CD8-positive, alpha-beta memory T cell (primary cell): Measurements from ENCODE around the gene CHPF. TPM values are rescaled to one million over a fixed set of nuclear protein-coding genes. Genes with fewer than 3 reads are reported as not detected.

ENCODE experiments used
- CTCF ChIA-PET: fragments of 350-600 bp; sonication (Branson Sonifier 250); formaldehyde crosslinking; loops from one replicate; lab custom pipeline; 2021; ENCODE audit warnings: antibody characterized with exemption; lab: Charles Lee
- POLR2A ChIA-PET: fragments of 350-600 bp; sonication (Branson Sonifier 250); formaldehyde crosslinking; loops from one replicate; lab custom pipeline; 2021; ENCODE audit warnings: antibody characterized with exemption; lab: Charles Lee
- DNase-seq, 5 donors: peaks; one replicate each; pipeline versions ENCODE4 v3.0.0 to v3.0.0-alpha.2; 2020 to 2022; ENCODE audit warnings: mixed read lengths in 1 of 5
- H3K27ac ChIP-seq: one replicate; pipeline ENCODE4 v1.7.0; 2013; ENCODE audit warnings: low read depth, mild to moderate bottlenecking, low read length, moderate library complexity
- H3K27me3 ChIP-seq: 2 replicates; pipeline ENCODE4 v1.7.0; 2013; ENCODE audit warnings: low read length, mild to moderate bottlenecking; ENCODE audit not compliant: insufficient read depth, poor library complexity, severe bottlenecking
- H3K36me3 ChIP-seq: 2 replicates; pipeline ENCODE4 v1.7.0; 2013; ENCODE audit warnings: mild to moderate bottlenecking, low read length, moderate library complexity; ENCODE audit not compliant: insufficient read depth
- H3K4me1 ChIP-seq: 2 replicates; pipeline ENCODE4 v1.7.0; 2013; ENCODE audit warnings: mild to moderate bottlenecking, low read length, moderate library complexity; ENCODE audit not compliant: insufficient read depth
- H3K4me3 ChIP-seq: 2 replicates; pipeline ENCODE4 v1.7.0; 2013; ENCODE audit warnings: mild to moderate bottlenecking, low read length
- H3K9me3 ChIP-seq: 2 replicates; pipeline ENCODE4 v1.7.0; 2013; ENCODE audit warnings: mild to moderate bottlenecking, low read length
- H3K27ac Mint-ChIP-seq, 8 donors: one replicate each; pipeline ENCODE4 v1.8.0; 2020 to 2021; ENCODE audit warnings: mixed read lengths in 8 of 8, mild to moderate bottlenecking in 6 of 8, inconsistent platforms in 3 of 8, moderate library complexity in 3 of 8
- H3K27me3 Mint-ChIP-seq, 2 donors: one replicate each; pipeline ENCODE4 v1.8.0; 2020 to 2021; ENCODE audit warnings: mixed read lengths in 2 of 2, mild to moderate bottlenecking in 1 of 2, moderate library complexity in 1 of 2
- H3K36me3 Mint-ChIP-seq, 3 donors: one replicate each; pipeline ENCODE4 v1.8.0; 2020 to 2021; ENCODE audit warnings: mixed read lengths in 3 of 3, inconsistent platforms in 1 of 3, mild to moderate bottlenecking in 1 of 3
- H3K4me1 Mint-ChIP-seq, 3 donors: one replicate each; pipeline ENCODE4 v1.8.0; 2020 to 2021; ENCODE audit warnings: mixed read lengths in 3 of 3, inconsistent platforms in 1 of 3, mild to moderate bottlenecking in 1 of 3
- H3K4me3 Mint-ChIP-seq, 7 donors: one replicate each; pipeline ENCODE4 v1.8.0; 2020 to 2021; ENCODE audit warnings: mixed read lengths in 7 of 7, mild to moderate bottlenecking in 6 of 7, moderate library complexity in 4 of 7, inconsistent platforms in 2 of 7
- H3K9me3 Mint-ChIP-seq, 5 donors: one replicate each; pipeline ENCODE4 v1.8.0; 2020 to 2022; ENCODE audit warnings: mixed read lengths in 5 of 5, mild to moderate bottlenecking in 3 of 5, moderate library complexity in 2 of 5, inconsistent platforms in 1 of 5
- polyA plus RNA-seq: library from polyadenylated mRNA; unstranded; fragments of 300-500 nt; fragmentation: Illumina TruSeq; gene quantifications from one replicate; pipeline ENCODE4 v1.2.3, GENCODE V29; 2021
- total RNA-seq, 2 experiments: library from RNA; stranded (reverse); gene quantifications; one replicate each; pipeline ENCODE4 v1.2.3, GENCODE V29; 2021

The CHPF gene
- total and polyA plus RNA-seq, 3 experiments from 2014 or later, result 8.7 to 36.5 (median 32.9) TPM

DNA sequence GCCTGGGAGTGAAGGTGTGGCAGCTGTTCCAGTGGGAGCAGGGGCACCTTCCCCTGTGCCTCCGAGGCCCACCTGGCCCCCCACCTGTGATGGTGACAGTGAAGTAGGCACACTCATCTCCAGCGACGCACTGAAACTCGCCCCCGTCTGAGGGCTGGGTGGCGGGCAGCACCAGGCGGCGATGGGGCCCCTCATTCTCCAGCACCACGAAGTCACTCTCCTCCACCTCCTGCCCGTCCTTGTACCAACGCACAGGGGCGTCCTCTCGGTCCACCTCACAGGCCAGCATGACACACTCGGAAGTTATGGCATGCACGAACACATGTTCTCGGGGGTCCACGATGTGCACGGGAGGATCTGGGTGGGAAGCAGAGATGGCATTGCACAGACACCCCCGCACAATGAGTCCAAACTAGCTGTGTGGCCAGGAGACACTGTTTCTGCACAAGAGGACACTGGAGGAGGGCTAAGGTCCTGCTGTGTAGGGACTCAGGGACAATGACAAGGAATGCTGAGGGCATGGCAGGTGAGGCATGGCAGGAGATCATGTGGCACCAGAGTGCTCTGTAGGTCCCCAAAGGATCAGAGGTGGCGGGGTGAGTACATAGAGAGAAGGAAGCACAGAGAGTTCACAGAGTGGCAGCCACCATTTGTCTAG lies 19.8 kb upstream of the CHPF start:
- ChIA-PET CTCF (interaction anchor here (1.4 to 3.9 kb wide), 3 partner anchors 20 to 38 kb away, joined by 3 to 12 read pairs (median 4); partner anchors contain the start of genes CHPF and TMEM198), POLR2A (no interaction called here)
- no peak for DNase-seq
- no peak overlapping the region for H3K4me3 Mint-ChIP-seq
- peaks cover 17 to 59% of the 10 kb centered on the region in 2 donors for H3K27me3 Mint-ChIP-seq
- no peaks in the 10 kb centered on the region for H3K36me3 Mint-ChIP-seq
- H3K4me1 Mint-ChIP-seq, result no peaks in the 10 kb centered on the region
- no peaks in the 10 kb centered on the region for H3K27me3 ChIP-seq
- H3K4me3 ChIP-seq, result no peak overlapping the region
- H3K4me1 ChIP-seq, result no peaks in the 10 kb centered on the region
- H3K9me3 ChIP-seq, result no peaks in the 10 kb centered on the region
- H3K27ac Mint-ChIP-seq, result no peak overlapping the region
- H3K27ac ChIP-seq, result no peak overlapping the region
- H3K36me3 ChIP-seq, result no peaks in the 10 kb centered on the region
- H3K9me3 Mint-ChIP-seq, result peaks cover 0 to 4% (median 0%) of the 10 kb centered on the region in 5 donors

DNA sequence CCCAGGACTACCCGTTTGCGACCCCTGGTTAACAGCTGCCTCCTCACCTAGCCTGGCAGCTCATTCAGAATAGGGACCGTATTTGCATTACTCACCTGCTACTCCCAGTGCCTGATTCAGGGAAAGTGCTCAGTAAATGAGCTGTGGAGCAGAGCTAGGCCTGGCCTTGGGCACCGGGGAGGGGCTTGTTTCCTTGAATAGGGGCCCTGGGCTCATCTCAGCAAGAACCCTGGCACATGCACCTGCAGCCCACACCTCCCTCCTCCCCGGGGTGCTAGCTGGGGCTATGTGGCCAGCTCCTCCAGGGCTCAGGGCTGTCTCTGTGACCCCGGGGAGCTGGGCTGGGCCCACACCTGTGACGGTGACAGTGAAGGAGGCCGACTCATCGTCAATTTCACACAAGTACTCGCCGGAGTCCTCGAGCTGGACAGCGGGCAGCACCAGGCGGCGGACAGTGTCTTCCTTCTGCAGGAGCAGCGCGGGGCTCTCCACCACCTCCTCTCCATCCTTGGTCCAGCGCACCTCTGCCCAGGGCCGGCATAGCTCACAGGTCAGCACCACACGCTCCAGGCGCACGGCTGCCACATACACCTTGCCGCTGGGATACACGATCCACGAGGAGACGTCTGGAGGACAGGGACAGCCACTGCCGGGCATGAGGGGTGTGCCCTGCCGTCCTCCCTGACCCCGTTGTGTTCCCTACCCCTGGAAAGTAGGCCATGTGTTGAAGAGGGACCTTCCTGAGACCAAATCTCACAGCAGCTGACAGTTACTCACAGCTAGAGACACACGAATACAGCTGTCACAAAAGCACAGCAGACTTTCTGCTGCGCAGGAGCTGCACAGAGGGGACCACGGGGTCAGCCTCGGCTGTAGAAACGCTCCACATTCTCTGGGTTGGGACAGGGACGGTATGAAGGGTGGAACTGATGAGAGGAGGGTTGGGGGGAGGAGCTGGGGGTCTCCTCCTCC lies 18.7 kb upstream of the CHPF start:
- no peaks in the 10 kb centered on the region for H3K27me3 ChIP-seq
- CTCF ChIA-PET, result interaction anchor here (1.4 to 3.9 kb wide), 6 partner anchors 9 to 80 kb away, joined by 3 to 13 read pairs (median 10); partner anchors contain the start of genes CHPF, OBSL1 and TMEM198
- no peaks in the 10 kb centered on the region for H3K4me1 Mint-ChIP-seq
- no peak overlapping the region for H3K4me3 Mint-ChIP-seq
- no peaks in the 10 kb centered on the region for H3K36me3 Mint-ChIP-seq
- H3K9me3 Mint-ChIP-seq, result peaks cover 0 to 4% (median 0%) of the 10 kb centered on the region in 5 donors
- H3K4me1 ChIP-seq, result no peaks in the 10 kb centered on the region
- no peaks in the 10 kb centered on the region for H3K36me3 ChIP-seq
- POLR2A ChIA-PET, result no interaction called here
- H3K9me3 ChIP-seq, result no peaks in the 10 kb centered on the region
- no peak overlapping the region for H3K4me3 ChIP-seq
- peaks cover 17 to 56% of the 10 kb centered on the region in 2 donors for H3K27me3 Mint-ChIP-seq
- H3K27ac Mint-ChIP-seq, result no peak overlapping the region
- H3K27ac ChIP-seq, result no peak overlapping the region
- peak in 1 of 5 donors; percentile 38 for DNase-seq

DNA sequence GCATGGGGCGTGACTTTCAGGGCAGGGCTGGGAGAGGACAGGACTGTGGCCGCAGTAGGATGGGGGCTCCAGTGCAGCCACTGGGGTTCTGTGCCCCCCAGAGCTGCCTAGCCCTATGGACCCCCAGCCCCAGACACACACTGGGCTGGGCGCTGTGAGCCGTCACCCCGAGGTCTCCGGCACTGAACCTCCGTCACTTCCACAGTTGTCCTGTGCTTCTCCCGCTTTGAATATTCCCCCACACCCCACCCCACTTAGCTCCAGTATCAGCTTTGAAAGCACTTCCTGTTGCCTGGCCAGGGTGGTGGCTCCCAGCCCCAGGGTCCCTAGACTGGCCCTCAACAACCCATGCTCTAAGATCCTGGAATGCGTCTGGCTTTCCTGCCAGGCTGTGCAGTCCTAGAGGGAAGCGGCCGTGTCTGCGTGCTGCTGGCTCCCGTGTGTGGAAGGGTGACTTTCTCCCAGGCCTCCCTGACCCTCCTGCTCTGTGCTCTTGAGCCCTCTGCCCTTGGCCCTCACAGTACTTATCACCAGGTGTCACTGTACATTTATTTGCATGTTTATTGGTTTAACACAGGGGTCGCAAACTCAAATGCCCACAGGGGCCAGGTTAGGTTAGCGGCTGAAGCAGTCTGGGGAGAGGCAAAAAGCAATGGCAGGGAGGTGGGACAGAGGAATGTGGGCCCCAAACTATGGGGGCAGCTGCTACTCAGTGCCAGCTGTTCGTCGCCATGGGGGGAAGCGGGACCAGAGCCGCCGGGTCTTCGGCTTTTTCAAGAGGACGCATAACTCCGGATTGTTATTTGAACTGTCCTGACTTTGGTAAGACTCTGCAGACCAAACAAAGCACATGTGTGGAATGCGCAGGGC lies 17.8 kb upstream of the CHPF start:
- Histone ChIP-seq H3K36me3 (no peaks in the 10 kb centered on the region), H3K4me3 (no peak overlapping the region), H3K4me1 (no peaks in the 10 kb centered on the region), H3K27me3 (no peaks in the 10 kb centered on the region), H3K27ac (no peak overlapping the region), H3K9me3 (no peaks in the 10 kb centered on the region)
- DNase-seq, result peak in 1 of 5 donors; percentile 40
- no peak overlapping the region for H3K27ac Mint-ChIP-seq
- H3K27me3 Mint-ChIP-seq, result peaks cover 14 to 56% of the 10 kb centered on the region in 2 donors
- H3K4me3 Mint-ChIP-seq, result no peak overlapping the region
- H3K36me3 Mint-ChIP-seq, result no peaks in the 10 kb centered on the region
- H3K9me3 Mint-ChIP-seq, result peaks cover 0 to 2% (median 0%) of the 10 kb centered on the region in 5 donors
- POLR2A ChIA-PET, result no interaction called here
- CTCF ChIA-PET, result interaction anchor here (0.9 to 3.9 kb wide), 7 partner anchors 9 to 81 kb away, joined by 3 to 13 read pairs (median 12); partner anchors contain the start of genes CHPF, OBSL1 and TMEM198
- H3K4me1 Mint-ChIP-seq, result no peaks in the 10 kb centered on the region

DNA sequence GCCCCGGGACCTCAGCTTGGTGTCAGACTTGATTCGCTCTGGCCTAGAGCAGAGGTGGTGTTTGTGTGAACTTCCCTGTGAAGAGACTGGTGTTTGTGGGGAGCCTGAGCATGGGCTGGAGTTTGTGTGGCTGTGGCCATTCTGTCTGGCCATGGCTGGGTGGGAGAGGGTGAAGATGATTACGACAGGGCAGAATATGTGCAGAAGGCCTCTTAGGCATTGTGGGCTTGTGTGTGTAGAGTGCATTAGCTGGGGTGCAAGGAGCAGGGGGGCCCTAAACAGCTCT lies 17.2 kb upstream of the CHPF start:
- H3K4me3 ChIP-seq, result no peak overlapping the region
- H3K27ac Mint-ChIP-seq, result no peak overlapping the region
- H3K27me3 Mint-ChIP-seq, result peaks cover 13 to 54% of the 10 kb centered on the region in 2 donors
- ChIA-PET CTCF (interaction anchor here (0.5 to 3.9 kb wide), 13 partner anchors 10 to 203 kb away, joined by 3 to 13 read pairs (median 6); partner anchors contain the start of genes CHPF, OBSL1, STK11IP and TMEM198), POLR2A (no interaction called here)
- no peaks in the 10 kb centered on the region for H3K4me1 Mint-ChIP-seq
- no peaks in the 10 kb centered on the region for H3K9me3 ChIP-seq
- no peaks in the 10 kb centered on the region for H3K36me3 Mint-ChIP-seq
- no peak for DNase-seq
- H3K36me3 ChIP-seq, result no peaks in the 10 kb centered on the region
- H3K27me3 ChIP-seq, result no peaks in the 10 kb centered on the region
- peaks cover 0 to 2% (median 0%) of the 10 kb centered on the region in 5 donors for H3K9me3 Mint-ChIP-seq
- H3K4me3 Mint-ChIP-seq, result no peak overlapping the region
- no peak overlapping the region for H3K27ac ChIP-seq
- H3K4me1 ChIP-seq, result no peaks in the 10 kb centered on the region

DNA sequence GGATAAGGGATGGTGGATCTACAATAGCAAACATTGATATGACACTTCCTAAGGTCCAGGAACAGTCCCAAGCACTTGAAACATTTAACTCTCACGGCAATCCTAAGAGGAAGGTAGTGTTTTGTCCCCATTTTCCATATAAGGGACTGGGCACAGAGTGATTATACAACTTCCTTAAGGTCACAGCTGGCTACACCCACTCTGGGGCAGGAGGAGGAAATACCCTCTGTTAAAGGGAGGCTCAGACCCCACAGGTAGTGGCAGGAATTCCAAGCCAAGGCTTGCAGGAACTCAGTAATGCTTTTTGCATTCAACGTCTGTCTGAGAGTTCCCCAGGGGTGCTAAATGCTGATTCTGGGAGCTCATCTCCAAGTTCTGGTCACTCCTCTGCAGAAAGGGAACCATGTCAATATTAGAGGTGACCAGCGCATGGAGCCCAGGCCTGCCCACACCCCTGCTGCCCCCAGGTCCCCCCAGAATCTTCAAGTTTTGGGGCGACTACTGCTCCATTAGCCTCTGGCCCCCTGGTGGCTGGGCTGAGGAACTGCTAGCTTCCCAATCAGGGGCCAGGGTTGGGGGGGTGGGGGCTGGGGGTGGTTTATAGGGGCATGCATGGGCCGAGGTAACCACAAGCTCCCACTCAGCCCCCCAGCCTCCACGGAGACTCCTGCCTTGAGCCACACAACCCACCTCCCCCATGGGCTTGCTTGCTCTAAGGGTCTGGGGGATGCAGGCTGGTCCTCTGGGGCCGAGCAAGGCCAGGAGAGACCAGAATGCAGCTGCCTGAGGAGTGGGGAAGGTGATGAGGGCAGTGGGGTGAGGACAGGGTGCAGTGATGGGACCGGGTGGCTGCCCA lies 16.7 kb upstream of the CHPF start:
- no peak overlapping the region for H3K4me3 ChIP-seq
- H3K9me3 ChIP-seq, result no peaks in the 10 kb centered on the region
- CTCF ChIA-PET, result interaction anchor here (0.5 to 3.9 kb wide), 15 partner anchors 9 to 202 kb away, joined by 3 to 13 read pairs (median 5); partner anchors contain the start of genes CHPF, OBSL1, STK11IP and TMEM198
- H3K36me3 Mint-ChIP-seq, result no peaks in the 10 kb centered on the region
- peak in 3 of 5 donors; percentile 12 to 46 (median 30) for DNase-seq
- H3K4me1 Mint-ChIP-seq, result no peaks in the 10 kb centered on the region
- H3K27me3 ChIP-seq, result no peaks in the 10 kb centered on the region
- H3K27ac Mint-ChIP-seq, result no peak overlapping the region
- peaks cover 0 to 2% (median 0%) of the 10 kb centered on the region in 5 donors for H3K9me3 Mint-ChIP-seq
- no peak overlapping the region for H3K27ac ChIP-seq
- no peaks in the 10 kb centered on the region for H3K4me1 ChIP-seq
- H3K36me3 ChIP-seq, result no peaks in the 10 kb centered on the region
- H3K4me3 Mint-ChIP-seq, result no peak overlapping the region
- POLR2A ChIA-PET, result no interaction called here
- H3K27me3 Mint-ChIP-seq, result peaks cover 12 to 54% of the 10 kb centered on the region in 2 donors

DNA sequence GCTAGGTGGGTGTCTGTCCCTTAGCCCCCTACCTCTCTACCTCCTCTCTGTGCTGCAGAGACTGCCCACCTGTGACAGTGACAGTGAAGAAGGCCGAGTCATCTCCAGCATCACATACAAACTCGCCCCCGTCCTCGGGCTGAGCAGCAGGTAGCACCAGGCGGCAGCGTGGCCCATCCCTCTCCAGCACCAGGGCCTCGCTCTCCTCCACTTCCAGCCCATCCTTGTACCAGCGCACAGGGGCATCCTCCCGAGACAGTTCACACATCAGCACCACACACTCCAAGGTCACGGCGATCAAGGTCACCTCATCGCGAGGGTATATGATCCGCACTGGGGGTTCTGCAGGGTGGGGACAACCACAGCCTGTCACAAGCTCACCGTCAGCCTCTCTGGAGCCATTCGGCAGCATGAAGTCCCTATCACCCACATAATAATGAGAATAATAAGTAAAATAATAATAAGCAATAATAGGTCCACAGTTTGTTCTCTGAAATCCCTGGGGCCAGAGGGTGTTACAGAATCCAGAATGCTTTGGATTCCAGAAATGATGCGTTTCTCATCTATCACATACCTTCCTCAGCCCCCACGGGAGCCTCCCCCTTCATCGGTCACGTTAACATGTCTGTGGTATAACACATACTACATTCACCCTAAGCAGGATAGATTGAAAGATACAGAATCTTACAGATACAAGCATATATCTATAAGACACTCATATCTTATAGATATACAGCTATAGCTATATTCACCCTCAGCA lies 15.7 kb upstream of the CHPF start:
- H3K4me1 Mint-ChIP-seq, result no peaks in the 10 kb centered on the region
- POLR2A ChIA-PET, result no interaction called here

More for the DNA sequence above, 15.7 kb upstream of the CHPF start:
- Mint-ChIP-seq H3K27me3 (peaks cover 4 to 61% of the 10 kb centered on the region in 2 donors), H3K27ac (no peak overlapping the region), H3K36me3 (no peaks in the 10 kb centered on the region), H3K4me3 (no peak overlapping the region), H3K9me3 (peaks cover 0 to under 1% (median 0%) of the 10 kb centered on the region in 5 donors)
- H3K9me3 ChIP-seq, result no peaks in the 10 kb centered on the region
- H3K27me3 ChIP-seq, result no peaks in the 10 kb centered on the region
- H3K4me3 ChIP-seq, result no peak overlapping the region
- H3K36me3 ChIP-seq, result no peaks in the 10 kb centered on the region
- no peak for DNase-seq
- no peak overlapping the region for H3K27ac ChIP-seq
- no peaks in the 10 kb centered on the region for H3K4me1 ChIP-seq
- CTCF ChIA-PET, result interaction anchor here (0.8 to 3.9 kb wide), 9 partner anchors 10 to 171 kb away, joined by 3 to 13 read pairs (median 6); partner anchors contain the start of genes CHPF, OBSL1, STK11IP and TMEM198
